DMS79 treated with DMSO at 0.1 percent for 48 hours (cell line): ENCODE data around the gene FAM13A.

ENCODE experiments used
- DNase-seq: peaks from one replicate; lab custom pipeline; 2025; lab: John Stamatoyannopoulos, UW

Gene FAM13A

GRCh38 chr4:88718098-88718497 is 338.9 kb downstream of the FAM13A start:
- no peak for DNase-seq

GRCh38 chr4:88713782-88714181 is 343.2 kb downstream of the FAM13A start:
- no peak for DNase-seq

DNA sequence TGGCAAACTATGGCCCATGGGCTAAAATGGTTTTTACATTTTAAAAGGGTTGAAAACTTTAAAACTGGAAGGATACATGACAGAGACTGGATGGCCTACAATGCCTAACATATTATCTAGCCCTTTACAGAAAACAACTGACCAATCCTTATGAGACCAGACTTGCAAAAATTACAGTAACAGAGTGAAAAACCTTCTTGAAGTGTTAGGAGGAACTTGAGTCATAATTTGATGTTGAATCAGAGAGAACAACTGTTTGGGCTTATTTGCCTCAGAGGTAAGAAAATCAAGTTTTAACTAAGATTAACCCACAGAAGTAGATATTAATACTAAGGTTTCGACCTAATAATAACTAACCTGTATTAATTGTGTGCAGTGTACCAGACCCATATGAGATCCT is 347.0 kb downstream of the FAM13A start:
- no peak for DNase-seq

DNA sequence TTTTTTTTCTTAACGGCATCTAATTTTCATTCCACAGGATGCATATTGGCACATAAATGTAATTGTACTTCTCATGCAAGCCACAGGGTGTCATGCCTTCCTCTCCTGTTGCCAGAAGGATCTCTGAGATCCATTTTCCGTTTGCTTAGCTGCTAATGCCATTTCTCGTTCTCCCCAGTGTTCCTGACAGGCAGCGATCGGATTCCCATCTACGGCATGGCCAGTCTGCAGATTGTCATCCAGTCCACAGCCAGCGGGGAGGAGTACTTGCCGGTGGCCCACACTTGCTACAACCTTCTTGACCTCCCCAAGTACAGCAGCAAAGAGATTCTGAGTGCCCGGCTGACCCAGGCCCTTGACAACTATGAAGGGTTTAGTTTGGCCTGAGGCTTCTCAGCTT is 350.4 kb downstream of the FAM13A start:
- no peak for DNase-seq

DNA sequence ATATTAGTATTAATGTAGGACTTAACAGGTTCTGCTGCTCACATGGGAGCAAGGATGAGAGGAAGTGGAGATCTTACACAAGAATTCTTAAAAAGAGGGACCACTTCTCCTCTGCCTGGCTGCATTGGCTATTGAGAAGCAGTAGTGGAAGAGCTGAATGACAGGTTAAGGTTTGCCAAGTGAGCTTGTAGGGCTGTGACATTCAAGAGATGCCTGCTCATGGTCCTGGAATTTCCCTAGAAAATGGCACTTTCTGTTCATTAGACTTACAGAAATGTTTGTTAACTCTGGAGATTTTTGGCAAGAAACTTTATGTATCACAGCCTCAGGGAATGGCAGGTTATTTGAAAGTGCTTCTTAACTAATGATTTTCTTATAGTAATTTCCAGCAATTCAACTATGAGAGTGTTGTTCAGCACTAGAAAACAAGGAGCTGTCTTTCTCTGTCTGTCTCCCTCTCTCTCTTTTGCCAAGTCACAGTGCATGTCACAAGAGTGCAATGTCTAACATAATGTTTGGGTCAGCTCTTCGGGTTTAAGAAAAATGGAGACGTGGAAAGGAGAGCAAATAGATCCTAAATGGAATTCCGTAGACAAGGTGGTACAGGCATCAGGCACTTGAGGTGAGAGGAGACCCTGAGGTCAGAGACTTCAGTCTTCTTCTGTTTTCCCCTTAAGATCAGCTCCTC is 351.0 kb downstream of the FAM13A start:
- DNase-seq: no peak

DNA sequence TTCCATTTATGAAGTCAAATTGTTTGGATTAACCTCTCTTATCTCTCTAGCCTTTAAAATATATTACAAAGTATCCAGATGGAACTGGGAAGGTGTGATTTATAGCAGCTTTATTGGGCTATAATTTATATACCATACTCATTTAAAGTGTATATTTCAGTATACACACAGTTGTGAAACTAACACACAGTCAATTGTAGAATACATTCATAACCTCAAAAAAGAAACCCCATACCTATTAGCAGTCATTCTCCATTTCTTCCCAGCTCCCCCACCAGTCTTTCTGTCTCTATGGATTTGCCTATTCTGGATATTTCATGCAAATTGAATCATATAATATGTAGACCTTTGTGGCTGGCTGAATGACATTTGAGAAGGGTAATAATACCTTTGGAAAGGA is 351.8 kb downstream of the FAM13A start:
- no peak for DNase-seq

- no peak for DNase-seq
These were observed 354.2 kb downstream of the FAM13A start for GRCh38 chr4:88702782-88703181.

GRCh38 chr4:88698519-88698918 is 358.5 kb downstream of the FAM13A start:
- DNase-seq: no peak

DNA sequence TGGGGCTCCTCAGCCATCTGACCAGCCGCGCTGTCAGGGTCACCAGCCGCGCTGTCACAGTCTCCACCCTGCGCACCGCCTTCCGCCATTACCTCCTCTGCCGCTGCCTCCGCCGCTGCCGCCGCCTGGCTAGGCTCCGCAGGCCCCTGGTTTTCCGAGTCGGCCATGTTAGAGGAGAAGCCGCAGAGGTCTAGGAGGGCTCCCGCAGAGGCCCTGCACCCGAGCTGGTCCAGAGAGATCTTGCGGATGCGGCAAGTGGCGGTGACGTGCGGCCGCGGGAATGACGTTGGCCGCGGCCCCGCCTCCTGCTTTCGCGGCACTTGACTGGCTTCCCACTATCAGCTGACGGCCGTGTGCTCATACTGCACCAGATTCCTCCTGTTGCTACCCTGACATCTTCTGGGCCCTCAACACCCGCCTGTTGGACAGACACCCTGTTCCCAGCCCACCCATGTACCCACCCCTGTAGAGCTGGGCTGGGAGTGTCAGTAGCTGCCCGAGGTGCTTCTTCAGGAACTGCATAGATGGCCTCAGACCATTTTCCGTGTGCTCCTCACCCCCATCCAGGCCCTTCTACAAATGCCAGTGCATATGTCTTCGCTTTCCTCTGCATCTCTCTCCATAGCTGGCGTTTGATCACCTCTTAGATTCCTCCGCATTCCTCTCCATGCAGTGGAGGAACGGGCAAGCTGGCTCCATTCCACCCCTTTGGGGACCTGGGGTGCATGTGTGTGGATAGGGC is 359.2 kb downstream of the FAM13A start, which contains the start of gene NAP1L5:
NAP1L5 (minus strand) TSS at position 242 of the 742 bp plus-strand sequence; CDS start at position 167, 75 bp downstream.
- DNase-seq: peak; percentile 17

DNA sequence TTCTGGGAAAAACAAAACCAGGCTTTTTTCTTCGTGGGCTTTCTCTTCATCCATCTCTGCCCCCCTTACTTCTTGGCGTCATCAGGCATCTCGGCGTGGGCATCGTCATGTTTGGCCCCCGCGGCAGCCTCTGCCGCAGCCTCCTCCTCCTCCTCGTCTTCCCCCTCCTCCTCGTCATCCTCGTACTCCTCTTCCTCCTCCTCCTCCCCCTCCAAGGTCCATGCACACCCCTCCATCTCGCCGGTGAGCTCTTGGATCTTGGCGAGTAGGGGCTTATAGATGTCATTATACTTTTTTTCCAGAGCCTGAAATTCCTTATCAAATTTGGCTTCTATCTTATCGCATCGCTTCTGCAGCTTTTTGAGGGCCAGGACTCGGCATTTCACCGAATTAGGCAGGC is 359.8 kb downstream of the FAM13A start:
- DNase-seq: no peak

- no peak for DNase-seq
These were observed 360.4 kb downstream of the FAM13A start for GRCh38 chr4:88696630-88697029.

DNA sequence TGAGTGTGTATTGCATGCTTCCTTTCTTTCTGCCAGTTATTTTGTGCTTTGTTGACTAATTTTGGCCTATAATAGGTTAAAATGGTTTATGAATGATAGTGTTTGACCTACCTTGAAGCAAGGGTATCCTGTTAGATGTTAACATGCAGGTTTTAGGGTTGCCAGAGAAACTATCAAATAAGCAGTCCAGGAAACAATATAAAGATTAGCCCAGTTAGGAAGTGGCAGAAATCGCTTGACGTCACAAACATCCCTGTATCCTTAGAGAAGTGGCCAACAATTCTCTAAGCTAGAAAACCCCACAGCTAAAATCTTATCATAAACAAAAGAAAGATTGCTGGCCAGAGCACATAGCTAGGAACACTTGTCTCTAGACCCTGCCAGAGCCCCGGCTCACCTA is 363.2 kb downstream of the FAM13A start:
- DNase-seq: no peak

DNA sequence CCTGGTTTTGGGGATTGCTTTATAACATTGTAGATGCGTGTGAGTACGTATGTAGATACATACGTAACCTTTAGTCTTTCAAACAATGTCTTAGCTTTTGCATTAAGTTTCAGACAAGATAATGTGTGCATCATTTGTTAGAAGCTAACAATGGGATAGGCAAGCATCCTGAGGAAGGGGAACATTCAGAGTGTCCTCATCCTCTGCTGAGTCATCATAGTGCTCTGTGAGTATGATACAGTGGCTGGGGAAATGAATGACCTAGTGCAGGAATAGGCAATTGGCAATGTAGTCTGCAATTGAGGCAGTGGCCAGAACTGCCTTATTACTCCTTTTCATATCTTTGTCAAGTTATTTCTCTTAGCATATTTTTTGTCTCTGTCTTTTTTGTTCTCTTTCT is 366.6 kb downstream of the FAM13A start:
- DNase-seq: no peak

DNA sequence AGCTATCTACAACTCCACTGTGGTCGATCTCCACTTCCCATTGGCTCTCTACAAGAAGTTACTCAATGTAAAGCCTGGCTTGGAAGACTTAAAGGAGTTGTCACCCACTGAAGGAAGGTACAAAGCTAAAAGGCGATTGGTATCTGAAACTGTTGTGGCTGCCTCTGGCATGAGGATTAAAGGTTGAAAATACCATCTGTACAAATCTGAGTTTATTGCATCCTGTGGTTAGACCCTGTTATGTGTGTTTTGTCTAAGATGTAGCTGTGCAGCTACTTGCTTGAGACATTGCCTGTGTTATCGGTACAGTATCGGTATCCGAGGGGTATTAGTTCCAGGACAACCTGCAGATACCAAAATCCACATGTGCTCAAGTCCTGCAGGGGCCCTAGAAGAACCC is 375.8 kb downstream of the FAM13A start:
- DNase-seq: no peak
